Mucosa of rectum (tissue), 2 donors: ENCODE measurements around the gene FAHD1.

Experiments
- H3K27ac ChIP-seq, 2 donors: one replicate each; pipeline ENCODE4 v1.7.0; 2013; ENCODE audit warnings: inconsistent platforms in 2 of 2, low read depth in 2 of 2, low read length in 2 of 2
- H3K27me3 ChIP-seq, 2 donors: one replicate each; pipeline ENCODE4 v1.7.0; 2013; ENCODE audit warnings: low read length in 2 of 2; ENCODE audit not compliant: control insufficient read depth in 2 of 2, insufficient read depth in 2 of 2
- H3K36me3 ChIP-seq, 2 donors: one replicate each; pipeline ENCODE4 v1.7.0; 2013; ENCODE audit warnings: low read length in 2 of 2; ENCODE audit not compliant: control insufficient read depth in 2 of 2, insufficient read depth in 2 of 2
- H3K4me1 ChIP-seq, 2 donors: one replicate each; pipeline ENCODE4 v1.7.0; 2013; ENCODE audit warnings: low read length in 2 of 2, mild to moderate bottlenecking in 1 of 2; ENCODE audit not compliant: control insufficient read depth in 2 of 2, insufficient read depth in 2 of 2
- H3K4me3 ChIP-seq, 2 donors: one replicate each; pipeline ENCODE4 v1.7.0; 2013; ENCODE audit warnings: low read length in 2 of 2
- H3K9ac ChIP-seq, 2 donors: one replicate each; pipeline ENCODE4 v1.7.0; 2013; ENCODE audit warnings: low read length in 2 of 2, low read depth in 1 of 2, mild to moderate bottlenecking in 1 of 2
- H3K9me3 ChIP-seq, 2 donors: one replicate each; pipeline ENCODE4 v1.7.0; 2013; ENCODE audit warnings: low read length in 2 of 2; ENCODE audit not compliant: control insufficient read depth in 2 of 2
- donor health status: healthy.
- donor health status: Normal muscosa, but diverticular disease.

Gene FAHD1

DNA sequence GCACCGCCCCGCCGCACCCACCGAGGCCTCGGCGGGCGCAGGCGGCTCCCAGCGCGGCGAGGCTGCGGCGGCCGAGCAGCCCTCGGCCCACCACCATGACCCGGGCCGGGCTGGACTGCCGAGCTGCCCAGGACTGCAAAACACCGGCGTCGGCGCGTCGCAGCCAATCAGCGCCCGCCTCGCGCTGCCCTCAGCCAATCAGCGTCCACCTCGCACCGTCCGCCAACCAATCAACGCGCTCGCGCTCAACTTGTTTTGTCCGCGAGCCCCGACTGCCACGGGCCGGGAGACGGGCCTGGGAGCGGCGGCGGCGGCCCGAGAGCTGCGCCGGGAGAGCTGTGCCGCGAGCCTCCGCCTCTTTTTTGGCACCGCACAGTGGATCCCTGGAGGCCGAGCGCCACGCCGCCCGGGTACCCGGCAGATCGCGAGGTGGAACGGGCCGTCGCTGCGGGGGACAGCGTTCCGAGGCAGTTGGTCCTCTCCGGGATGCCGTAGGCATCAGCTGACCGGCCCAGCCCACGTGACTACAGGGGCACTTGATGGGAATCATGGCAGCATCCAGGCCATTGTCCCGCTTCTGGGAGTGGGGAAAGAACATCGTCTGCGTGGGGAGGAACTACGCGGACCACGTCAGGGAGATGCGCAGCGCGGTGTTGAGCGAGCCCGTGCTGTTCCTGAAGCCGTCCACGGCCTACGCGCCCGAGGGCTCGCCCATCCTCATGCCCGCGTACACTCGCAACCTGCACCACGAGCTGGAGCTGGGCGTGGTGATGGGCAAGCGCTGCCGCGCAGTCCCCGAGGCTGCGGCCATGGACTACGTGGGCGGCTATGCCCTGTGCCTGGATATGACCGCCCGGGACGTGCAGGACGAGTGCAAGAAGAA is at the start of gene FAHD1, which contains the start of gene HAGH:
Gene FAHD1, plus strand, starts transcription at position 516 of the 883 bp plus-strand sequence. Its CDS starts 33 bp downstream, at position 549.
Gene HAGH, minus strand, starts transcription at position 135 of the 883 bp plus-strand sequence. Its CDS starts 38 bp downstream, at position 97.
- peak within 1 kb of the TSS; percentile 82 to 86 for H3K27ac ChIP-seq
- peaks cover 28 to 36% of the 10 kb centered on the region in 2 donors for H3K4me1 ChIP-seq
- peak within 1 kb of the TSS; percentile 93 to 98 for H3K4me3 ChIP-seq
- H3K9ac ChIP-seq: peak within 1 kb of the TSS; percentile 84 to 85
- peaks cover 0 to 15% of the 10 kb centered on the region in 2 donors for H3K36me3 ChIP-seq
- H3K9me3 ChIP-seq: no peaks in the 10 kb centered on the region
- H3K27me3 ChIP-seq: no peaks in the 10 kb centered on the region

DNA sequence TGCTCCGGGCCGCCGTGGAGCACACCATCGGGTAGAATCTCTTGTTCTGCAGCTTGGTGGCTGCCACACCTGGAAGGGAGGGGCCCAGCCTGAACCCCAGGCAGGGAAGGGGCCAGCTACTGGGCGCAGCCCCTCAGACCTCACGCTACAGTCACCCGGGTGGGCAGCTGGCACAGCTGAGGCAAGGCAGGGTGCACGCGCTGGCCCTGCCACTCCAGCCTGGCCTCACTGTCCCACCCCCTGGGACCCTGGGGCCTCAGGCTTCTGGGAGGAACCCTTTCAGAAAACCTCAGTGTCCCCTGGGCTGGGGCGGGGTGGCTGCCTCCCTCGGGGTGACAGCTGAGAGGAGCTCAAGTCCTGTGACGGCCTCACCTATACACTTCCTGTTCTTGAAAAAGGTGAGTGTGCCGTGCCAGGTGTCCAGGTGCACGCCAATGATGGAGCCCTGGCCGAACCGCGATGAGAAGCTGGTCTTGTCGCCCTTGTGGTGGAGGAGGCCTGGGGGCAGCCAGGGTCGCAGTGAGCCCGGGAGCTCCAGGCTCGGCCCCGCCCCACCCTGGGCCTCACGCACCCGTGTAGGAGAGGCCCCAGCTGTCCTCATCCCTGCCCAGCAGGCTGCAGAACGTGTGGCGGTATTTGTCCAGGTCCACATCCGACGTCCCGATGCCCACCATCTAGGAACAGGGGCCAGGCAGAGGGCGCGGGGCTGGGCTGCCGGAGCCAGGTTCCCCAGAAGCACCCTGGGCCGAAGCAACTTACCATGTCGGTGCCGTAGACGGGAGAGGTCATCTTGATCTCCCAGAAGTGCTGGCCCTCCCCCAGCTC is 49.4 kb upstream of the FAHD1 start:
- H3K4me1 ChIP-seq: peaks cover 22 to 24% of the 10 kb centered on the region in 2 donors

DNA sequence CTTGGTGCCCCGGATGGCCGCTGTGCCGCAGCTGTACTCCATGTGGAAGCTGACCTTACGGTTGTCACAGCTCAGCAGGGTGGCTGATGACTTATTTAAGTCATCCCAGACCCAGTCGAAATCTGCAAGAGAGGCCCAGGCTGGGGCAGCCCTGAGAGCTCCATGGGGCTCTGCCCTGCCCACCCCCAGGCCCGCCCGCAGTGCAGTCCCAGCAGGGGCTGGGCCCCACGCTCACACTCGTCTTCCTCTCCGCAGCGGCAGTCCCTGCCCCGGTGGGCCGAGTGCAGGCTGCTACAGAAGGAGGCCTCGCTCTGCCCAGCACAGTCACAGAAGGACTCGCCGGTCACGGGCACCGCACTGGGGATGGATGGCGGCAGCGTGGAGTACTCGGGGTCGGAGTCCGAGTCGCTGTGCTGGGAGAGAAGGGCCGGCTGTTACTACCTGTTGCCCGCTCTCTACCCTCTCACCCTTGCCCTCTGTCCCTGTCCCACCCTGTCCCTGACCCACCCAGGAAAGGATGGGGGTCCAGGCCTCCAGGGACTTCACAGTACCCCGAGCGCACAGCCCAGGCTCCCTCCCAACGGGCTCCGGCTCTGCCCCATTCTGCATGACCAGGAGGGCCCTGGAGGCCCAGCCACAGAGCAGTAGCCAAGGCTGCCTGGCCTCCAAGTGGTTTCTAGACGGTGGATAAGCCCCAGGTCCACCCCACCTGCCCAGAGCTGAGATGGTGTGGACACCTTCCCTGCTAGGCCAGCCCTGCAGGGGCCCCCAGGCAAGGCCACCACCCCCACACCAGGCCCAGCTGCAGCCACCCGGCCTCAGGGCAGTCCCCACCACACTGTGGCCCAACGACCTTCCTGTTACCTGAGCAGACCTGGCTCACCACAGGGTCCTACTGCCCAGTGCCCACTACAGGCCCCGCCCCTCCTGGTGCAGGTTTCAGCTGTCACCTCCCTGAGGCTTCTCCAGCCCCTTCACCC is 48.5 kb upstream of the FAHD1 start:
- Histone ChIP-seq H3K27ac (no peak overlapping the region), H3K4me1 (peaks cover 22 to 24% of the 10 kb centered on the region in 2 donors), H3K9ac (no peak overlapping the region)

More for the DNA sequence above, 49.4 kb upstream of the FAHD1 start:
- Histone ChIP-seq H3K36me3 (peaks cover 23 to 36% of the 10 kb centered on the region in 2 donors), H3K27me3 (no peaks in the 10 kb centered on the region), H3K9me3 (no peaks in the 10 kb centered on the region), H3K4me3 (no peak overlapping the region), H3K9ac (no peak overlapping the region), H3K27ac (no peak overlapping the region)

DNA sequence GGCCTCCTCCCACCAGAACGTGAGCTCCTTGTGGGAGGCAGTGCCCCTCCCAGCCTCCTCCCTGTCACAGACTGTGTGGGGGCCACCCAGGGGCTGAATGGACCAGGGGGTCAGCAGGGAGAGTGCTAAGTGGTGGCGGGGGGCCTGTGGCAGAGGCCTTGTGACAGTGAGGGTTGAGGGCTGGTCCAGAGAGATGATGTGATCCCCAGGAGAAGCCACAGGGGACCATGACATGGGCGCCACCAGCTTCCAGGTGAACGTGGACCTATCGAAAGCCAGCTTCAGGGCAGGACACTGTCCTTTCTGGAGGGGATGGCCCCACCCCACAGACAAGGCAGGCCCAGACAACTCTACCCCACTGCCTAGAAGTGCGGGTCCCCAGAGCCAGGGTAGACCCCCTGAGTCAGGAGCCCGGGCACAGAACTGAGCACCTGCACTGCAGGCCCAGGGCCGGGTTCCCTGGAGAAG is 47.7 kb upstream of the FAHD1 start:
- H3K4me1 ChIP-seq: peaks cover 20 to 22% of the 10 kb centered on the region in 2 donors
- H3K27me3 ChIP-seq: no peaks in the 10 kb centered on the region
- no peak overlapping the region for H3K9ac ChIP-seq
- no peak overlapping the region for H3K27ac ChIP-seq
- H3K4me3 ChIP-seq: no peak overlapping the region
- peaks cover 23 to 36% of the 10 kb centered on the region in 2 donors for H3K36me3 ChIP-seq
- H3K9me3 ChIP-seq: no peaks in the 10 kb centered on the region

More for the DNA sequence above, 48.5 kb upstream of the FAHD1 start:
- Histone ChIP-seq H3K4me3 (no peak overlapping the region), H3K36me3 (peaks cover 23 to 36% of the 10 kb centered on the region in 2 donors), H3K27me3 (no peaks in the 10 kb centered on the region), H3K9me3 (no peaks in the 10 kb centered on the region)

DNA sequence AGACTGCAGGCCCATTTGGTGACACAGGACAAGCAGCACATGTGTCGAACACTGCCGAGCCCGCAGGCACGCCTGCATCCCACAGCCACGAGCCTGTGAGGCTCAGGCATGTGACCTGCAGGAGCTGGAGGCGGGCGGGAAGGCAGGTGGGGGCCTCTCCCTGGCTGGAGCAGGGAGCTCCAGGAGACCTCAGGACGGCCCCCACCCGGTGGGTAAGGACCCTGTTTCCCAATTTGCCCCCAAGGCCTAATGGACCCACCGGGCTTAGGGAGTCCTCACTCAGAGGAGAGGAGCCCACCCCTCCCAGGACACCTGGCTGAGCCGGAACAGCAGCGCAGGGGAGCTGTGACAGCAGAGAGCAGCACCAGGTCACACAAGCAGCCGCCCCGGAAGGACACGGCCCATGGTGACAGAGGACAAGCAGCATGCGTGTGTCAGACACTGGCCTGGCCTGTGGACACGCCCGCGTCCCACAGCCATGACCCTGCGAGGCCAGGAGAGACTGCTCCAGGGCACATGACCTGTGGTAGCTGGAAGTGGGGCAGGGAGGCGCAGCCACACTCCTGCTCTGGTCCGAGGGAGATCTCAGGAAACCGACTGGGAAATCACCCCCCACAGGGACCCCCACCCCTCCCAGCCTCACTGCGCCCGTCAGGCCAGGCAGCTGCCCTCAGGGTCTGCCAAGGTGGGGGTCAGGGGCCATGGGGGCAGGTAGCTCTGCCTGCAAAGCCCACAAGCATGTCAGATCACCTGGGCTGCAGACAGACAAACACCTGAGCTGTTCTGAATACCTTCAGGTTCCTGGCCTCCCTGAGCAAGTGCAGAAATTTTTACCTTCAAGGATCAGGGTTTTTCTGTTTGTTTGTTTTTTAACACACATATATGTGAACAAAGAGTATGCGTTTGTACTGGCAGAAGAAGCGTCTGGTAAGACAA is 47.0 kb upstream of the FAHD1 start:
- H3K36me3 ChIP-seq: peaks cover 23 to 36% of the 10 kb centered on the region in 2 donors
- H3K9ac ChIP-seq: no peak overlapping the region
- H3K27me3 ChIP-seq: no peaks in the 10 kb centered on the region
- no peaks in the 10 kb centered on the region for H3K9me3 ChIP-seq
- peaks cover 15 to 17% of the 10 kb centered on the region in 2 donors for H3K4me1 ChIP-seq
- H3K27ac ChIP-seq: no peak overlapping the region
- H3K4me3 ChIP-seq: no peak overlapping the region

DNA sequence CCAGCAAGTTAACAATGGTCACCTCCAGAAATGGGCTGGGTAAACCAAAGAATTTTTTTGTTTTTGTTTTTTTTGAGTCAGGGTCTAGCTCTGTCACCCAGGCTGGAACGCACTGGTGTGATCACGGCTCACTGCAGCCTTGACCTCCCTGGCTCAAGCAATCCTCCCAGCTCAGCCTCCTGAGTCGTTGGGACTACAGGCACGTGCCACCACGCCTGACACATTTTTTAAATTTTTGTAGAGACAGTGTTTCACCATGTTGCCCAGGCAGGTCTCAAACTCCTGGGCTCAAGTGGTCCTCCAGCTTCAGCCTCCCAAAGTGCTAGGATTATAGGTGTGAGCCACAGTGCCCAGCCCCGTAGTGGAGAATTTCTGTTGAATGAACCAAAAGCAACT is 46.3 kb upstream of the FAHD1 start:
- Histone ChIP-seq H3K27ac (no peak overlapping the region), H3K36me3 (peaks cover 23 to 30% of the 10 kb centered on the region in 2 donors), H3K4me1 (peaks cover 15 to 17% of the 10 kb centered on the region in 2 donors)

DNA sequence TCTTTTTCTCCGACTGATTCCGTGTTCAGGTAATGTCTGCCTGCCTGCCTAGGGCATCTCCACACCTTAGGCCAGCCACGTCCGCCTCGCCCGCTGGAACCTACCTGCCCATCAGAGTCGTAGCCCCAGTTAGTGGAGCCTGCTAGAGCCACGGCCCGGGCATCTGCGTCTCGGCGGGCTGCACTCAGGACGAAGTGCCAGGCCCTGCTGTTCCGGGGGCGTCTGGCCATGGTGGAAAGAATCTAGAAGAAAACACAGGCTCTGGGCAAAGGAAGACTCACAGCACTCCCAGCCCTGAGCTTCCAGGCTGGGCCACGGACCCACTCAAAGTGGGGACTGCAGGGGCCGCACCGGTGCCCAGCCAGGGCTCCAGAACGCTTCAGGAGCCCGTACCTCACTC is 45.8 kb upstream of the FAHD1 start:
- Histone ChIP-seq H3K27ac (peak overlapping the region; percentile 80 to 86), H3K36me3 (peaks cover 21 to 25% of the 10 kb centered on the region in 2 donors), H3K9ac (peak overlapping the region; percentile 56 to 78), H3K4me1 (peaks cover 15 to 17% of the 10 kb centered on the region in 2 donors), H3K4me3 (peak overlapping the region; percentile 79), H3K27me3 (no peaks in the 10 kb centered on the region), H3K9me3 (no peaks in the 10 kb centered on the region)

More for the DNA sequence above, 46.3 kb upstream of the FAHD1 start:
- peak overlapping the region; percentile 79 for H3K4me3 ChIP-seq
- H3K27me3 ChIP-seq: no peaks in the 10 kb centered on the region
- H3K9ac ChIP-seq: no peak overlapping the region
- H3K9me3 ChIP-seq: no peaks in the 10 kb centered on the region

DNA sequence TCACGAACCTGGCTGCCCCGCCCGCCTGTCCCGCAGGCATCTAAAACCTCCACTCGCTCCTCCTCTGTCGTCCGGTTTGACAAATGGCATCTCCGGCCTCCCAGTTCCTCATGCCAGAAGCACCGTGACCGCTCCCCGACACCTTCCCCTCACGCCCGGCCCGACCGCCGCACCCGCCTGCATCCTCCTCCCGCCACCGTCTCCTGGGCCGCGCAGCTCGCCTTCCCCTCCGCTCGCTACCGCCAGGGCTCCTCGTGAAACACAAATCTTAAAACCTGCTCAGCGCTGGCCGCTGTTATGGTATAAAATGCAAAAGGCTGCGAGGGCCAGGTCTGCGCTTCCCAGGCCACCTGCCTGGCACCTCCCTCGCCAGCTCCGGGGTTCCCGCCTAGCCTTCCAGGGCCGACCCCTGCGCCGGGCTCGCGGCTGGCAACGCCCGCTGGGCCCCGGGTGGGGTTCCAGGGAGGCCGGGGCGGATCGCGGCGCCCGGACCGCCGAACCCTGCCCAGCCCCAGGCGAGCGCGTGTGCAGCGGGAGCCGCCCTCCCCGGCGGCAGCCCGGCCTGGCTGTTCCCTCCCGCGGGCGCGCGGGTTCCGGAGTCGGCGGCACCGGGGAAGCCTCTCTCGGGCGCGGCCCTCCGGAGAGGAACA is 45.1 kb upstream of the FAHD1 start:
- peak overlapping the region; percentile 80 to 86 for H3K27ac ChIP-seq
- H3K4me3 ChIP-seq: peak overlapping the region; percentile 79
- H3K4me1 ChIP-seq: peaks cover 15 to 17% of the 10 kb centered on the region in 2 donors
- H3K9ac ChIP-seq: peak overlapping the region; percentile 56 to 78
- no peaks in the 10 kb centered on the region for H3K9me3 ChIP-seq
- H3K36me3 ChIP-seq: peaks cover 16 to 24% of the 10 kb centered on the region in 2 donors
- no peaks in the 10 kb centered on the region for H3K27me3 ChIP-seq
